ENCODE data around the gene MERTK. TPM values are rescaled to one million over a fixed set of nuclear protein-coding genes. Genes with fewer than 3 reads are reported as not detected.
"Not testable (repeated sequence)": the region's sequence is repeated elsewhere in the genome, so short reads cannot be mapped to it uniquely, and the experiment has no call there.

The MERTK gene
- total RNA-seq, 1 experiment from 2014 or later: 225 TPM

GRCh38 chr2:111961663-111962062 is 63.3 kb downstream of the MERTK start:
- no peak for DNase-seq (ENCODE audit: low read depth, low spot score)
- in situ Hi-C loops (cut with HindIII; ENCODE audit: low pct_unique_long_range_greater_than_20kb, low sequenced_read_pairs): no loop called here

- DNase-seq (ENCODE audit: low read depth, low spot score): peak; percentile 92
- in situ Hi-C loops (cut with HindIII; ENCODE audit: low pct_unique_long_range_greater_than_20kb, low sequenced_read_pairs): not testable (repeated sequence)
Measured at GRCh38 chr2:111963086-111963485, 64.7 kb downstream of the MERTK start.

GRCh38 chr2:111963508-111963907 is 65.1 kb downstream of the MERTK start:
- in situ Hi-C loops (cut with HindIII; ENCODE audit: low pct_unique_long_range_greater_than_20kb, low sequenced_read_pairs); DNase-seq (ENCODE audit: low read depth, low spot score): not testable (repeated sequence)

- DNase-seq (ENCODE audit: low read depth, low spot score): no peak
- in situ Hi-C loops (cut with HindIII; ENCODE audit: low pct_unique_long_range_greater_than_20kb, low sequenced_read_pairs): no loop called here
Measured at GRCh38 chr2:111965062-111965461, 66.7 kb downstream of the MERTK start.

GRCh38 chr2:111966241-111966640 is 67.8 kb downstream of the MERTK start:
- no peak for DNase-seq (ENCODE audit: low read depth, low spot score)
- in situ Hi-C loops (cut with HindIII; ENCODE audit: low pct_unique_long_range_greater_than_20kb, low sequenced_read_pairs): no loop called here

- DNase-seq (ENCODE audit: low read depth, low spot score): peak; percentile 45
- in situ Hi-C loops (cut with HindIII; ENCODE audit: low pct_unique_long_range_greater_than_20kb, low sequenced_read_pairs): no loop called here
Measured at GRCh38 chr2:111967018-111967417, 68.6 kb downstream of the MERTK start.

GRCh38 chr2:111970453-111970852 is 72.0 kb downstream of the MERTK start:
- in situ Hi-C loops (cut with HindIII; ENCODE audit: low pct_unique_long_range_greater_than_20kb, low sequenced_read_pairs): no loop called here

GRCh38 chr2:111972955-111973565 is 74.7 kb downstream of the MERTK start:
- in situ Hi-C loops (cut with HindIII; ENCODE audit: low pct_unique_long_range_greater_than_20kb, low sequenced_read_pairs): no loop called here
- DNase-seq (ENCODE audit: low read depth, low spot score): no peak

More at GRCh38 chr2:111970453-111970852, 72.0 kb downstream of the MERTK start:
- no peak for DNase-seq (ENCODE audit: low read depth, low spot score)

- in situ Hi-C loops (cut with HindIII; ENCODE audit: low pct_unique_long_range_greater_than_20kb, low sequenced_read_pairs): no loop called here
- DNase-seq (ENCODE audit: low read depth, low spot score): no peak
Measured at GRCh38 chr2:111973701-111974100, 75.3 kb downstream of the MERTK start.

GRCh38 chr2:111975053-111975552 is 76.7 kb downstream of the MERTK start:
- DNase-seq (ENCODE audit: low read depth, low spot score): no peak
- in situ Hi-C loops (cut with HindIII; ENCODE audit: low pct_unique_long_range_greater_than_20kb, low sequenced_read_pairs): no loop called here

- no peak for DNase-seq (ENCODE audit: low read depth, low spot score)
- in situ Hi-C loops (cut with HindIII; ENCODE audit: low pct_unique_long_range_greater_than_20kb, low sequenced_read_pairs): no loop called here
Measured at GRCh38 chr2:111975819-111976218, 77.4 kb downstream of the MERTK start.

GRCh38 chr2:111977240-111977639 is 78.8 kb downstream of the MERTK start:
- no peak for DNase-seq (ENCODE audit: low read depth, low spot score)
- in situ Hi-C loops (cut with HindIII; ENCODE audit: low pct_unique_long_range_greater_than_20kb, low sequenced_read_pairs): no loop called here

GRCh38 chr2:111978452-111979170 is 80.2 kb downstream of the MERTK start:
- no peak for DNase-seq (ENCODE audit: low read depth, low spot score)
- in situ Hi-C loops (cut with HindIII; ENCODE audit: low pct_unique_long_range_greater_than_20kb, low sequenced_read_pairs): no loop called here

- no peak for DNase-seq (ENCODE audit: low read depth, low spot score)
- in situ Hi-C loops (cut with HindIII; ENCODE audit: low pct_unique_long_range_greater_than_20kb, low sequenced_read_pairs): no loop called here
Measured at GRCh38 chr2:111981666-111982065, 83.3 kb downstream of the MERTK start.

- in situ Hi-C loops (cut with HindIII; ENCODE audit: low pct_unique_long_range_greater_than_20kb, low sequenced_read_pairs): no loop called here
- DNase-seq (ENCODE audit: low read depth, low spot score): no peak
Measured at GRCh38 chr2:111982822-111983221, 84.4 kb downstream of the MERTK start.

GRCh38 chr2:111983478-111984212 is 85.2 kb downstream of the MERTK start:
- in situ Hi-C loops (cut with HindIII; ENCODE audit: low pct_unique_long_range_greater_than_20kb, low sequenced_read_pairs): no loop called here
- DNase-seq (ENCODE audit: low read depth, low spot score): no peak

- in situ Hi-C loops (cut with HindIII; ENCODE audit: low pct_unique_long_range_greater_than_20kb, low sequenced_read_pairs): no loop called here
- no peak for DNase-seq (ENCODE audit: low read depth, low spot score)
Measured at GRCh38 chr2:111984213-111984604, 85.8 kb downstream of the MERTK start.

GRCh38 chr2:111985514-111985913 is 87.1 kb downstream of the MERTK start:
- peak; percentile 76 for DNase-seq (ENCODE audit: low read depth, low spot score)
- in situ Hi-C loops (cut with HindIII; ENCODE audit: low pct_unique_long_range_greater_than_20kb, low sequenced_read_pairs): no loop called here
